ENCODE measurements around the gene MED28.

MED28 gene

GRCh38 chr4:17667653-17668201 lies 53.3 kb downstream of the MED28 start:
- FAIRE-seq: no peak

DNA sequence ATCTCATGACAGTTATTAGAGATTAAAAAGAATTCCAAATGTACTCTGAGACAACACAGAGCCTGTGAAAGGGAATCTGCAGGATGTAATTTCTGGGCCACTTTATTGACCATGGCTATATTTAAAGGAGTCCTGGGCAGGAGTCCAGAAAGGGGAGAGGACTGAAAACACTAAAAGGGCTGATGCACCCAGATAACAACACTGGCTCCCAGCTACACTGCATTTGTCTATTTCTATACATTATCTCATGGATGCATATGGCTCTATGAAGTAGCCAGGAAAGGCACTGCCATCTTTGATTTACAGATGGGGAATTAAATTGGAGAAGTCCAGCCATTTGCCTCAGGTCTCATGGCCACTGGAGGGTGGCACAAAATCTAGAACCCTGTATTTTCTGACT lies 56.0 kb downstream of the MED28 start:
- no peak for FAIRE-seq

DNA sequence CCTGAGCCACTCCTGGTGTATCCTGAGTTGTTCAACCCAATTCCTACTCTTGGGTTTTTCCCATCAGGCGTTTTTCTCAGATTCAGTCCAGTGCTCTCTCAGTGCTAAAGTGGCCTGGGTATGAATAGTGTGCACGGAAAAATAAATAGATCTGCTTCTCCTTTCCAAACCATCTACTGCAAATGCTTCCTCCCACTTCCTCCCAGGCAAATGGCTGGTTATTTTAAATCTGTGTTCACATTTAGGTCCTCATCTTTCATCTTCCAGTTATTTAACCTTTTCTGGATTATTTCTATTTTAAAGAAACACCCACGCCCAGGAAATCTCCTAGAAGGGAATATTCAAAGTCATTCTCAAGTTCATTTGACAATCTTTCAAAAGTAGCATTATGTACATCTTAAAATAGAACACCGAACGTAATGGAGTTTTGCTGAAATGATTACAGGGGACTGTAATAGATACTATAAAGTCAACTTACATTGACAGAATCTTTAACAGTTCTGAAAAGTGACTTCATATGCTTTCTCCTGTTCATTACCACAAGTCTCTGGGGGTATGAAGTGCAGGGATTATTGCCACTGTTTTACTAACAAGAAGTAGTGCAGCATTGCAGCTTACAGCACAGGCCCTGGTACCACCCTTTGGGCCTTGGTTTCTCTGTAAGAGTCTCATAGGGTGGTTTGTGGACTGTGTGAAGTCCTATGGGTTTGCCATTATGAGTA lies 66.3 kb downstream of the MED28 start:
- no peak for FAIRE-seq

DNA sequence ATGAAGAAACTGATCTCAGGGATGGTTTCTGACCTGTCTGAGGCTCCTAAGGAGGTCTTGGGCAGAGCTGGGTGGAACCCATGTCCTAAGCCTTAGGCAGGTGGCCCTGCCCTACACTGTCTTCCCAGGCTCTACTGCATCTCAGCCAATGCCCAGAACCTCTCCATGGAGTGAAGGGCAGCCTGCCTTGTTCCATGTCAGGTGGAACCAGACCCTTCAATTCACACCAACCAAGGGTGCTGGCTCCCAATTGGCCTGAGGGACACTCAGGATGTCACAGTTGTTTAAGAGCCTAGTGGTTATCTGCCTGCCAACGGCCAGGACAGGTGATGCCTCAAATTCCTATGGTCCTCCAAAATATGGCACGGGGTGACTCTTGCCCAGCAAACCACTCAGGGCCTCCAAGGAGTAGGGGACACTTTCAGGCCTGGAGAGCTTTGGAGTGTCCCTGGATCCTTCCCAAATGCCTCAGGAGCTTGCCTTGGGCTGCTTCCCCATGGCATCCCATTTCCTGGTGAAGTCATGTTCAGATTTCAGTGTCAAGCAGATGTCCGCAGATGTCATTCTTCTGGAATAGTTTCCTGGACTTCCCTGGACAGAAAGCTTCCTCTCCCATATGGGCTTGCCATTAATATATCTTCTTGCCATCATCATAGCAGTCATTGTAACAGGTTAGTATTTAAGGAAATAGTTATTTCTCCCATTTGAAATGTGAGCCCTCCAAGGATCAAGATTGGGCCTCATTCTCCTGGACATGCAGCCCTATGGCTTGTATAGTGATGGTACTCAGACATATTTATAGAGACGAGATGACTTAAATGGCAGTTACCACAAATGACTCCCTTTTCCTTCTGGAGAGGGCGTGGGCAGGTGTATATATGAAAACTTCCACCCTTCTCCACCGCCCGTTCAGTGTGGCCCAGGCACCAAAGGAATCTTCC lies 67.1 kb downstream of the MED28 start:
- FAIRE-seq: no peak

DNA sequence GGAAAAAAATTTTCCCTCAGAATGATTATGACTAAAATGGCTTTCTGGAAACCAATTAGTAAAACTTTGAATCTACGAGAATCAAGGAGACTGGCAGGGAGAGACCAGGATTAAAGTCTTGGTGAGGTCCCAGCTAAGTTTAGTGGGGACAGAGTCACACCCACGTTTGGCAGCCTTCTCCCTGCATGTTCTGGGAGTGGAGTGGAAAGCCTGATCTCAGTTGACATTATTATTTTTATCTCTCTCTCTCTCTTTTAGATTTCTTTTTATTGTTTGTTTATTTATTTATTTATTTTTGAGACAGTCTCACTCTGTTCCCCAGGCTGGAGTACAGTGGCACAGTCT lies 67.8 kb downstream of the MED28 start:
- no peak for FAIRE-seq
